NCI-H2196 treated with DMSO at 0.1 percent for 48 hours (cell line): ENCODE measurements around the gene TAX1BP1.

Experiments used
- DNase-seq: peaks from one replicate; lab custom pipeline; 2025; ENCODE audit not compliant: unreplicated experiment; lab: John Stamatoyannopoulos, UW

Gene TAX1BP1

DNA sequence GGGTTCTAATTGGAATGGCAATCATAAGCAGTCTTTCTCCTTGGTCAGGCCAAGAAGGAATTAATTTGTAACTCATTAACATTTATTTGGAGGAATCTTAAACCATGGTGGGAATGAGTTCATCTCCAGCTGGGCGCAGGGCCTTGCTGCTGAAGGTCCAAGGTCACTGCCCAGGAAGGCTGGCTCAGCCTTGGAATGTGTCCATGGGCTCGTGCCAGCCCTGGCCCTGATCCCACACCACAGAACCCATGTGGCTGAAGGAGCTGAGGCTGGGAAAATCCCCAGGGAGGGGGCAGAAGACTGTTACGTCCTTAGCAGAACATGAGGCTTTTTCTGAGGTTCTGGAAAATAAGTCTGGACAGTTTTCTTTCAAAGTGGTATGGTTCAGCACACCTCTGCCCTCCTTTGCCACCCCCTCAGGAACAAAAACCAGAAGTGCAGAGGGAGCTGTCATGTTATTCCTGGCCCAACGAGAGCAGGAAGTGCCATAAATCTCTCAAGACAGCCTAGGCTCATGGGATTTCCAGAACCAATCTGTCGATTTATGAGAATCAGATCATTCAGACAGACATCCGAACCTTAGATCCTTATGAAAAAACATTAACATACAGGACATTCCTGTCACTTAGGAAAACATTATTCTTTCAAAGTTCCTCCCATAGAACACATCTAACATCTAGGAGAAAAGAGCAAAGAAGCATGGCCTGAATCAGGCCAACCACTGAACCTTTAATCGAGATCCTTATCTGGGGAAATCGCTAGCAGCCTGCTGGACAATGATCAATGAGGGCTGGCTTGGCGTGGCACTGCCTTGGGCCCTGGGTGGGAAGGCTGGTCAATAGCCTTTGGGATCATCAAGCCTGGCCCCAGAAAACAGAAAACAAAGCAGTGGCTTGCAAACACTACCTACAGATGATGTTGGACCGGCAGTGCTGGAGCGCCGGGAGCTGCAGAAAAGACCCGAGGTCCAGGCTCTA lies 134.3 kb downstream of the TAX1BP1 start:
- DNase-seq: no peak

- no peak for DNase-seq
Measured at GRCh38 chr7:27875061-27875460, 135.1 kb downstream of the TAX1BP1 start.

DNA sequence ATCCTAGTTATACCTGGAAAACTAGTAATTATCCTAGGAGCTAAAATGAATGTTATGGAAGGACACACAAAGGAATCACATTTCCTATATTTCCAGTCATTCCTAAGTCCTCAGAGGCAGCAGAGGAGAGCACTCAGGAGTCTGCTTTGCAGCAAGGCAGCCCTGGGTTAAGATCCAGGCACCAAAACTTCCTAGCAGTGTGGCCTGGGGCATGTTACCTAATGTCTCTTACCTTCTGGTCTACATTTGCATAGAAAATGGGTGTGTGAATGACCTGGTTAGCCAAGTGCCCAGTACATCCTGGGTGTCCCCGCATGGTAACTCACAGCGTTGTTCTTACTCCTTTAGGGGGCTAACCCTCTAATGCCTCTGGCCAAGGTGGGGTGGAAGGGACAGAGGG lies 135.9 kb downstream of the TAX1BP1 start:
- no peak for DNase-seq

DNA sequence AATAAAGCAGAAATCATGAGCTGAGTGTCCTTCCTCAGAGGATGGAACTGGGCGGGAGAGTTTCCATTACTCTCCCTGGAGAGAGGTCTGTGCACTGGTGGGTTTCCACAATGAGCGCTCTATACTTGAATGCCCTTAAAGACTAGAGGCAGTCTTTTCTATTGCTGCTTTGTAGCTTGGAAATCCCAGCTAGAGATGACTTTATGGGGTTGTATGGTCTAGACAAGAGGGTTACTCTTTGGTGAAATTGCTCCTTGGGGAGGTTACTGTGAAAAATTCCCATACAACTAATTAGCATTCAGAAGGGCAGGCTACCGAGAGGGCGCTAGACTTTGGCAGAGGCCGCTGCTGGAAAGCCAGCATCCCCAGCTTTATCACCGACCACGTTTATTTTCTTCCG lies 136.8 kb downstream of the TAX1BP1 start:
- DNase-seq: no peak
